Measurements from ENCODE around the gene KDM2A.
A peak's percentile ranks its signal among the peaks of the same experiment; 100 is the strongest.

Gene KDM2A

GRCh38 chr11:67118801-67119584 is at the start of gene KDM2A:
Gene KDM2A, plus strand, starts transcription at chr11:67119263. Its CDS starts 2,054 bp downstream, at chr11:67121317.
- peak; percentile 97 to 99 (median 98) for DNase-seq (ENCODE audit: low read depth in 3 of 3)

GRCh38 chr11:67071420-67072284 is 47.4 kb upstream of the KDM2A start:
- peak; percentile 59 to 70 (median 66) for DNase-seq (ENCODE audit: low read depth in 3 of 3)

- no peak for DNase-seq (ENCODE audit: low read depth in 3 of 3)
Measured at GRCh38 chr11:67072295-67072694, 46.8 kb upstream of the KDM2A start.

DNA sequence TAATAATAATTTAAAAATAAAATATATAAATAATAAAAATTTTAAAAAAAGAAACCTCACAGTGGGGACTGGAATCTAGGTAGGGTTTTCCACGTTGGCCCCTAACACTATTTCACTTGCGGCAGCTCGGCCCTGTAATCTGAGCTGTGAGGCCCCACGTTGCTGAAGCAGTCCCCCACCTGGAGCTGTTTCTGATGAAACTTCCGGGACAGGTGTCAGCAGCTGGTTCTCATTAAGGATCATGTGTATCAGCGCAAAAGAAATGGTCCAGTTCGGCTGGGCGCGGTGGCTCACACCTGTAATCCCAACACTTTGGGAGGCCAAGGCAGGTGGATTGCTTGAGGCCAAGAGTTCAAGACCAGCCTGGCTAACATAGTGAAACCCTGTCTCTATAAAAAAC is 45.2 kb upstream of the KDM2A start:
- DNase-seq (ENCODE audit: low read depth in 3 of 3), result no peak

- DNase-seq (ENCODE audit: low read depth in 3 of 3), result no peak
Measured at GRCh38 chr11:67076202-67076601, 42.9 kb upstream of the KDM2A start.

DNA sequence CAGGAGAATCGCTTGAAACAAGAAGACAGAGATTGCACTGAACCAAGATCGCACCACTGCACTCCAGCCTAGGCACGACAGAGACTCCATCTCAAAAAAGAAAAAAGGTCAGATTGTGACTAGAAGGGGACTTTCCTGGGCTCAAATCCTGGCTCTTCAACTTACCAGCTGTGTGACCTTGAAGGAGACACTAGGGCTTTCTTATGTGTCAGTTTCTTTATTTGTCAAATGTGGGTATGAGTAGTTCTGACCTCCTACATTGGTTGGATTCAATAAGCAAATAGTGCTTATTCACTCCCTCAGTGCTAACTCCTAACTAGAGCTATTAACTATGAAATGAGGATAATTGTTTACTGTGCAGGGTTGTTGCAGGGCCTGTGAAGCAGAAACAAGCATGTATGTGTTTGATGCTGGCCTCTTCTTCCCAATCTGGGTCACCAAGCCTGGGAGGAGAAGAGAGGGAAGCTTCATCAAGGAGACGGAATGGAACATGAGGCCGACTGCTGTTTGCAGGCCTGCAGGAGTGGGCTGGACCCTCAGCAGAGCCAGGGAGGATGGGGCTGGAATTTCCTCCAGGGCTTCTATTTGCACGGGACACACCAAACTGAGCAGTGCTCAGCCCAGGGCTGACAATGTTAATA is 39.9 kb upstream of the KDM2A start:
- no peak for DNase-seq (ENCODE audit: low read depth in 3 of 3)

- no peak for DNase-seq (ENCODE audit: low read depth in 3 of 3)
Measured at GRCh38 chr11:67082071-67082791, 36.8 kb upstream of the KDM2A start.

DNA sequence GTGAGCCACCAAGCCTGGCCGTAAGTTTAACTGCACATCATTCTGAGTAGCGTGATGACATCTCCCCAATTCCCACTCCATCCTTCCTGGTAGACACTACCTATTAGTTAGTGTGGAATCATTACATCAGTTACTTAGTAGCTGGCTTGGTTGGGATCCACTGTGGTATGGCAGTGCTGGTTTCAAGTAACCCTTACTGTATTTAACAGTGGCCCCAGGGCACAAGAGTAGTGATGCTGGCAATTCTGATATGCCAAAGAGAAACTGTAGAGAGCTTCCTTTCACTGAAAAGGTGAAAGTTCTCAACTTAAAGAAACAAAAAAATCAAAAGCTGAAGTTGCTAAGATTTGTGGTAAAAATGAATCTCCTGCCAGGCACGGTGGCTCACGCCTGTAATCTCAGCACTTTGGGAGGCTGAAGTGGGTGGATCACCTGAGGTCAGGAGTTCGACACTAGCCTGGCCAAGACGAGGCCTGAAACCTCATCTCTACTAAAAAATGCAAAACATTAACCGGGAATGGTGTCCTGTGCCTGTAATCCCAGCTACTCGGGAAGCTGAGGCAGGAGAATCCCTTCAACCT is 35.2 kb upstream of the KDM2A start:
- DNase-seq (ENCODE audit: low read depth in 3 of 3), result no peak

DNA sequence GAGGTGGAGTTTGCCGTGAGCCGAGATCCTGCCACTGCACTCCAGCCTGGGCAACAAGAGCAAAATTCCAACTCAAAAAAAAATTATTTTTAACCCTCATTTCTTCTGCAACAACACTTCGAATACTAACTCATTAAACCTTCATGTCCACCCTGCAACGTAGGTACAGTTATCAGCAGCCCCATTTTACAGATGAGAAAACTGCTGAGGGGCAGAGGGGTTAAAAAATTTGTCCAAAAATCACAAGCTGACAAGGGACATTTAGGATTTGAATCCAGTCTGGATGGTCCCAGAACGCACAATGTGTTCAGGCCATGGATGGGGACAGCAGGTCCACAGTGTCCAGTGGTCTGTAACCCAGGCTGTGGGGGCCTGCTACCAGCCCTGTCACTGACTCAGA is 33.4 kb upstream of the KDM2A start:
- DNase-seq (ENCODE audit: low read depth in 3 of 3), result no peak

GRCh38 chr11:67090717-67091116 is 28.3 kb upstream of the KDM2A start:
- DNase-seq (ENCODE audit: low read depth in 3 of 3), result no peak

- no peak for DNase-seq (ENCODE audit: low read depth in 3 of 3)
Measured at GRCh38 chr11:67095214-67095507, 23.9 kb upstream of the KDM2A start.

DNA sequence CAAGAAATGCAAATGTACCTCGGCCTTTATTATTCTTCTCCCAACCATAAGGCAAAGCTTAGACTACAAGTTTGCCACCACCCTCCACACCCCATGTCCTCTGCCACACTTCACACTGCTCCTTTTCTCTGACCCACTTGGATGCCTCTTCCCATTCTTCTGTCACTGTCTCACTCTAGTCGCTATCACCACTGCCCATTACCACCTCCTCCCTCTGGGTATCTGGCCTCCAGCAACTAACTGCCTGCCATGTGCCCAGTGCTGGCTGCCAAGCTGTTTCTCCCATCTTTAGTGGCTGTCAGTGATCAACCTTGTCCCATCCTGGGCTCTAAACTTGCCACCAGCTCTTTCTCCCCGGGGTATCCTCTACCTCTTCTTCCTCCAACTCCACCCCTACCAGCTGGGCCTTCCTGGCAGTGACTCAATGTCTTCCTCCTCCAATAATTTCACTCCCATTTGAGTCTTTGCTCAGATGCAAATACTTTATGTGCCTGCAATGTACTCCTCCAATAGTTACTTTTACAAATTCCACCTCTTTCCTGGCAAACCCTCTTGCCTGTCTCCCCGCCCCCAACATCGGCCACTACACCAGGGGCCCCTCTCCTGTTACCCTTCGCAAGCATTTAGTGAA is 20.1 kb upstream of the KDM2A start:
- no peak for DNase-seq (ENCODE audit: low read depth in 3 of 3)

- no peak for DNase-seq (ENCODE audit: low read depth in 3 of 3)
Measured at GRCh38 chr11:67099831-67100324, 19.2 kb upstream of the KDM2A start.

DNA sequence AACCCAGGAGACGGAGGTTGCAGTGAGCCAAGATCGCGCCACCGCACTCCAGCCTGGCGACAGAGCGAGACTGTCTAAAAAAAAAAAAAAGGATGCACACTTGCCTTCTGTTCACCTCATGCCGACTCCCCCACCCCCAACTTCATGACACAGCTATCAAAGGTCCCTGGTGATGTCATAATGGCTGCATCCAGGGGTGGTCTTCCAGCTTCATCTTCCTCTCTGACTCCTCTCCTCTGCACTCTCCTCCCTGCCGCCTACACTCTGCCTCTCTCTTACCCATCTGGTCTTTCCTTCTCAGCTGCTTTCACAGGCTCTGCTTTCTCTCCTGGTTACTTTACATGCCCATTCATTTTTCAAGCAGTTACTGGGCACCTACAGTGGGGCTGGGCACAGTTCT is 16.4 kb upstream of the KDM2A start:
- no peak for DNase-seq (ENCODE audit: low read depth in 3 of 3)

DNA sequence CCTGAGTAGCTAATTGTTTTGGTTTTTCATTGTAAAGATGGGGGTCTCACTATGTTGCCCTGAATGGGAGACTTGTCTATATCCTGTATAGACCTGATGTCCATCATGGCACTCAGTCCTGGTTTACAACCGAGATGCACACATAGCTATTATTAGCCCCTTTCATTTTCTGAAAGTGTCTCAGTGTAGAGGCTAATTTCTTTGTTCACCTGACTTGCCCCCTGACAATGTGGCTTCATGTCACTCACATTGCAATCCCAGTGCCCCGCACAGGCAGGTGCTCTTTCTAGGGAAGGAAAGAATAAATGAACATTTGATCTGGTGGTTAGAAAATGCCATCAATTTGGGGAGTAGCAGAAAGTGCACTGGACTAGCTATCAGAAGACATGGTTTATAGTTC is 13.1 kb upstream of the KDM2A start:
- no peak for DNase-seq (ENCODE audit: low read depth in 3 of 3)

GRCh38 chr11:67111261-67111660 is 7.8 kb upstream of the KDM2A start:
- DNase-seq (ENCODE audit: low read depth in 3 of 3), result no peak

- no peak for DNase-seq (ENCODE audit: low read depth in 3 of 3)
Measured at GRCh38 chr11:67113231-67113721, 5.8 kb upstream of the KDM2A start.

- DNase-seq (ENCODE audit: low read depth in 3 of 3), result no peak
Measured at GRCh38 chr11:67114275-67114896, 4.7 kb upstream of the KDM2A start.

DNA sequence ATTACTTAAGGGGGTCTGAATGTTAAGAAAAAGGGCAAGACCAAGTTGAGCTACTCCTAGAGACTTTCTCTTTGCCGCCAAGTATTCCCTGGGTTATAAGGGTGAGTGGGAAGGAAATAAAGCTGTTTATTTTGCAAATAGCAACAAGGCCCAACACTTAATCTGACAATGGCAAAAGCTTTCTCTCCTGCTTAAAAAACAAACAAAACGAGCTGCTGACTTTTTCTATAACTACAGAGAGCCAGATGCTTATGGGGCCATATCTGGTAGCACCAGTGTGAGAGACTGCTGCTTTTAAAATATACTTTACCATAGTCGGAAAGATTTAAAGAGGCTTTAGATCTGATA is 2.3 kb upstream of the KDM2A start:
- no peak for DNase-seq (ENCODE audit: low read depth in 3 of 3)

- DNase-seq (ENCODE audit: low read depth in 3 of 3), result no peak
Measured at GRCh38 chr11:67117176-67117575, 1.9 kb upstream of the KDM2A start.

All from stimulated activated CD4-positive, alpha-beta T cell treated with anti-CD3 and anti-CD28 coated beads, TNF-alpha, amount 100 ng/mL, for 48 hours (primary cell).